GM19468 (cell line): ENCODE data around the gene MCF2L2.

Experiments
- ATAC-seq: cut with Tn5 transposase; IDR thresholded peaks from one replicate; pipeline ENCODE4 v1.9.1; 2021; ENCODE audit warnings: mild to moderate bottlenecking, moderate library complexity, moderate number of reproducible peaks; ENCODE audit not compliant: unreplicated experiment; ENCODE audit errors: extremely low read depth

MCF2L2 gene

DNA sequence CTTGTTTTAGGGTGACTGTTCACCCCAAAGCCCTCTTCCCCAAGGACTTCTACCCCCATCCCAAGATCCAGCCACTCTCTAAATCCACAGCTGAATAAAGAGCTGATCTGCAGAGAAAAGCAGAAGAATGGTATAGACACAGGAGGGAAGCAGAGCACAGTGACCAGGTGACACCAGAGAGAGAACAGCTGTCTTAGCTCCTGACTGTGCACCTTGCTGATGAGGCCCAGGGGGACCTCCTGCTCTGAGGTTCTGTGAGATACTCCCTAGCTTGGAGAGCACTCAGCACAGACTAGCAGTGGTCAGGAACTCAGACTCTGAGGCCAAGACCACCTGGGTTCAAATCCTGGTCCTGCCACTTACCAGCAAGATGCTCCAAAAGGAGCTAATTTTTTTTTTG lies 17.7 kb downstream of the MCF2L2 start:
- no peak for ATAC-seq

DNA sequence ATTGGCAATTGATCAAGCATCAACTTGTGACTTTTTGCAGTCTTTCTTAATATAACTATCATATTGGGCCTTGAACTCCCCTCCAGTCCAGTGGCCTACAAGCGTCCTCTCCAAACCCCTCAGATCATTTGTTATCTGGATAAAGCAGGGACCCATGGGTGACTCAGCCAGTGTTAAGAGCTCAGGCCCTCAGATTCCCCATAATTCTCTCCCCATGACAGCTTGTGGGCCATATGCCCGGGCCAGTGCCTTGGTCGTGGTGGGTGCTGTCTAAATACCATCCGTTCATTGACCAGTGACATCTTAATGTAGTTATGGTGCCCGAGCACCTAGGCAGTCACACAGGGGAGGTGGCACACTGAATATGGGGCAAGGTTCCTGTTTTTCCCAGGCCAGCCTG lies 18.1 kb downstream of the MCF2L2 start:
- ATAC-seq: no peak

DNA sequence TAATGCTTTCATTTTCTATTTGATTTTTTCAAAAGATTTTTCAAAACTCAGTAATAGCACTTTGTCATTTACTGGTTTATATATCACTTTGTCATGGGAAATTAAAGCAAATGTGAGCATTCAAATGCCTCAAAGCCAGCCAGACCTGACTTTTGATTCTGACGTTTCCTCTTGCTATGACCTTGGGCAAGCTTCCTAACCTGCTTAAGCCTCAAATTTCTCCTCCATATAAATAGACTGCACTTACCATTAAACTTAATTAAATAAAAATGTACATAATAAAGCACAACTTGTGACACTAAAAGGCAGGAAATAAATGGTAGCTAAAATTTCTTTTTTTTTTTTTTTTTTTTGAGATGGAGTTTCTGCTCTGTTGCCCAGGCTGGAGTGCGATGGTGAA lies 19.2 kb downstream of the MCF2L2 start:
- no peak for ATAC-seq

DNA sequence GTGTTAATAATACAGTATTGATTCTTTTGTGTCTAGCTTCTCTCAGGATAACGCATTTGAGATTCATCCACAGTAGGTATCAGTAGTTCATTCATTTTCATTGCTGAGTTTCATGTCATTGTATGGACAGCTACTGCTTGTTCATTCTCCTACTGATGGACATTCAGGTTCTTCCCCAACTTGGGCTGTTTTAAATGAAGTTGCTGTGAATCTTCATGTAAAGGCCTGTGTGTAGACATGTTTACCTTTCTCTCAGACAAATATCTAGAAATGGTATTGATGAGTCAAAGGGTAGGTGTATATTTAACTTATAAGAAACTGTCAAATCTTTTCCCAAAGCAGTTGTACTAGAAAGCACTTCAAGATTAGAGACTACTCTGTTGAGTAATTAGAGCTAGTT lies 26.7 kb downstream of the MCF2L2 start:
- ATAC-seq: no peak

DNA sequence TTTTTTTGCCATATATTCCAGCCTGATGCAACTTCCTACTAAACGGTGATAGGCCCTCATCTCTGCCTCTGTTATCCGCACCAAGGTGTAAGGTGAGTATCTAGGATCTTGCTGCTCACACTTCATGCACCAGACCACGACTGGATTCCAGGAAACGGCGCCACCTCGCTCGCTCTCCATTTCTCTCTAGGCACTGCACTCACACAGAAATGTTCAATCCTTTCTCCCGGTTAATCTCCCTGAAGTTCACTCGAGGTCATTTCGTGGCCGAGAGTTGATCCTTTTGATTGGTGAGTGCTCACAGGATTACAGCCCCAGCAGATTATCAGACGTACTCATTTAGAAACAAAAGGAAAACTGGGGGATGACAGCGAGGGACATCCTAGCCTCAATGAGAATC lies 28.1 kb downstream of the MCF2L2 start:
- no peak for ATAC-seq

DNA sequence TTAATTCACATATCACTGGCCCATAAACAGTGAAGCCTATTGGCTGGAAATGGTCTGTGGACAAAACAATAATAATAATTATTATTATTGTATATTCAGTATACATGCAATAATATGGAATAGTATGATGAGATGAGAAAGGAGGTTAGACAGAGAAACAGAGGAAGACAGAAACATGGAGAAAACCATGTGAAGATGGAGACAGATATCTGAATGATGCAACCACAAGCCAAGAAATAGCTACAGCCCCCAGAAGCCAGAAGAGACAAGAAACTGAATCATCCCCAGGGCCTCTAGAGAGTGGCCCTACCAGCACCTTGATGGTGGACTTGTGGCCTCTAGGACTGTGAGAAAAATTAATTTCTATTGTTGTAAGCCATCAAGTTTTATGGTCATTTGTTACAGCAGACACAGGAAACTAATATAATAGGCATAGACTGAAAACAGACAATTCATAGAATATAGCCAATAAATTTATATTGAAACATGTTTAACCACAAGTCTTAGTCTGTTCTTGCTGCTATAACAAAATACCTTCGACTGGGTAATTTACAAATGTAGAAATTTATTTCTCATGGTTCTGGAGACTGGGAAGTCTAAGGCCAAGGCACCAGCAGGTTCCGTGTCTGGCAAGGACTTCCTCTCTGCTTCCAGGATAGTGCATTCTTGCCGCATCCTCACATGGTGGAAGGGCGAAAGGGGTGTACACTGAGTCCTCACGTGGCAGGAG lies 31.6 kb downstream of the MCF2L2 start:
- ATAC-seq: no peak

DNA sequence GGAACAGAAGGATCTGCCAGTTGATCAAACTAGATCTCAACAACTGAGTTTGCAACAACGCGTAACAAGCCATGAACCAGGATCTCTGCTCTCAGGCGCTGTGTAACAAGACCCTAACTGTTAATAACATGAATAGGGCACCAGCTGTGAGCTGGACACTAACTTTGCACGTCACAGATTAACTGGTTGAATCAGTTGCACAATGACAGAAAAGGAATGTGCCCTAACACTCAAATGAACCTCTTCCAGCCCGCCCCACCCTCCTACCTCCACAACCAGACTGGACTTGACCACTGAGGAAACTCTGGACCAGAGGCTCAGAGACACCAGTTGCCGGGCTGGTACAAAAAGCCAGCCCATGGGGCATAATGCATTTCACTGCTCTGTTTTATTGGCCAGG lies 34.3 kb downstream of the MCF2L2 start:
- ATAC-seq: no peak

DNA sequence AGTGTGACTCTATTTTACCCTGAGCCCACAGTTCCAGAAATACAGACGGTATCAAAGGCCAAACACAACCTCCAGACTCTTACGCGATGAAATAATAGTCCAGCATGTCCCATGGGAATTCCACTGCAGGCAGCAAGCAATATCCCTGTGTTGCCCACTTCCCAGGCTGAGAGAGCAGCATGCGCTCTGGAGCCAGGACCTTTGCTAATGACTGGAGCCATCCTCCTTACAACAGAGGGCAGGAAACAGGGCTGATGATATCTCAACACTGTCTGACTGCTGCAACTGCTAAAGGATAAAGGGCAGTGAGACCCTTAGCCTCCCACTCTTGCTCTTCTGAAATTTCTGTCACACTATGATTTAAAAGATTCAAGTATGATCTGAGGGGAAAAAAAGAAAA lies 34.8 kb downstream of the MCF2L2 start:
- no peak for ATAC-seq

DNA sequence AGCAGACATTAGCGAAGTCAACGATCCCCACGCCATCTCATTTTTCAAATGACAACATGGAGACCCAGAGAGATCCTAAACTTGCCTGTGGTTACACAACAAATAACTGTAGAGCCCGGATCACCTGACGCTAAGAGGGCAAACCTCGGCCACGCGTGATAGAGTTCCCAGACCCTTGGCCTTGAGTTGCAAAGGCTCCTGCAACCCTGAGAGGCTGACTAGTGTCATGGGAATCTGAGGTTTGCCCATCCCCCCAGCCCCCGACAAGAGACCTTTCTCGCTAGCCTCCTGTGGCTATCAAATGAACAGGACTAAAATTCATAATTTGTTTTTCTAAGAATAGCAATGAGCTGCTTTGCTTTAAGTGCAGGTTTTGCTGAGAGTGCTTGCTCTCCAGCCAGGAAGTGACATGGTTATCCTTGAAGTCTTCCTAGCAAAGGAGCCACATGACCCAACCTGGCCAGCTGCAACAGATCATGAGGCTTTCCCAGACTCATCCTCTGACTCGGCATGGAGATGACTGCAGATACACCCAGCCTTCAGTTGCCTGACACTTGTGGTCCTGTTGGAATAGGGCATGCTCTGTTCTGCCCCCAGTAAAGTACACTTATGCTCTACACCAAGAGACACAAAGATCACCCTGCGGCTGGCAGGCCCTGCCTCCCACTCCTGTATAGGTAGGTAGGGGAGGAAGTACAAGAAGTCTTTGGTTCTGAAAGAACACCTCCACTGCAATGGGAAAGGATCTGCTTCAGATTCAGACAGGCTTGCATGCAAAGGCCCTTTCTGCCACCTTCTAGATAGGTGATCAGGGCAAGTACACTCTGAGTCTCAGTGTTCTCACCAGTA lies 36.0 kb downstream of the MCF2L2 start:
- no peak for ATAC-seq

DNA sequence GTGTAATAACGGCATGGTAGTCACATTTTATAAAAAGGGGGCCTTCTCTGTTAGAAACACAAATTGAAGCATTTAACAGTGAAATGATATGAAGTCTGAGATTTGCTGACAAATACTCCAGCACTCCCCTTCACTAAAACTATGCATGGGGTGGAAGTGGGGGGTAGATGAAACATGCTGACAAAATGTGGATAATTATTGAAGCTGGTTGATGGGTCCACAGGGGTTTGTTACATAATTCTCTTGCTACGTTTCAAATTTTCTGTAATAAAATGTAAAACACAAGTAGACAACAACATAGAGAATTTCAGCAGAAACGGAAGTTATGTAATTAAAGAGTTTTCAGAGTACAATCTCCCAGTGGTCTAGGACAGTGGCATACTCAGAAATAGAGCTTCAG lies 37.0 kb downstream of the MCF2L2 start:
- ATAC-seq: no peak

DNA sequence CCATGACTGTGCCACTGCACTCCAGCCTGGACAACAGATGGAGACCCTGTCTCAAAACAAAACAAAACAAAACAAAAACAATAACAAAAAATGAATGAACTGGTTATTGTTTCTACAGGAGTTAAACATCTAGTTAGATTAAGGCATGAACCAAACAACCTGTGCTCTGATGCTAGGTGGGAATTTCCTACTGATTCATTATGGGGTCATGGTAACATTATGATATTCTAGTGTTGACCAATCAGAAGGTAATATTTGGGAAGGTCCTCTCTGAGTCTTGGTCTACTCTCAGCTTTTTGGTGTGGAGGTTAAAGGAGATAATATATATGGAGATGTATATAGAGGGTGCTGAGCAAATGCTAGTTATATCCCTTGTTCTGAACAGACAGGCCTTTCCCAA lies 37.6 kb downstream of the MCF2L2 start:
- ATAC-seq: no peak

DNA sequence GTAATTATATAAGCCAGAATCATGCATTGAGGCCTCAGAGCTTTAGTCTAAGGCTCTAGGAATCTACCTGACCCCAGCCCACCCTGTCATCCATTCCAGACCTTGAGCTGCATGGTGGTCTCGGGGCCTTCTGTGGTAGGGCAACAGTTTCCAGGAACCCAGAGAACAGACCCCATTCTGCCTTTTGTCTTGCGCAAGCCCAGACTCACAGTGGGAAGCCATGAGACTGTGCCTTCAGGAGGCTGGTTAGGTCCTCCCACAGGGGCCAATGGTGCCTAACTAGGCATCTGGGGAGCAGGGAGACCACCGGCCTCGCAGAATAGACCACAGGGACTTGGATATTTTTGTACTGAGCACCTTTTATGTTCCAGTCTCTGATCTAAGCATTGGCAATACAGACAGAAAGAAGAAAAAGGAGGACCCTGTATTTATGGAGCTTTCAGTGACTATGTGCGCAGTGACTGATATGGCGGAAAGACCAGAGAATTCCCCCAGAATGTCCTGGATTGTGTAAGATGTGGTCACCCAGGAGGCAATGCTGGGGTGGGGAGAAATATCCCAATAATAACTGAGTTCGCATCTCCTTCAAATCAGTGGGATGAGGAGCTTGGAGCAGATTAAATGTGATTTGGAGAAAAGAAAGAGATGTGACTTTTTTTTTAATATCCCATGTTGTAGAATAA lies 40.1 kb downstream of the MCF2L2 start:
- no peak for ATAC-seq

DNA sequence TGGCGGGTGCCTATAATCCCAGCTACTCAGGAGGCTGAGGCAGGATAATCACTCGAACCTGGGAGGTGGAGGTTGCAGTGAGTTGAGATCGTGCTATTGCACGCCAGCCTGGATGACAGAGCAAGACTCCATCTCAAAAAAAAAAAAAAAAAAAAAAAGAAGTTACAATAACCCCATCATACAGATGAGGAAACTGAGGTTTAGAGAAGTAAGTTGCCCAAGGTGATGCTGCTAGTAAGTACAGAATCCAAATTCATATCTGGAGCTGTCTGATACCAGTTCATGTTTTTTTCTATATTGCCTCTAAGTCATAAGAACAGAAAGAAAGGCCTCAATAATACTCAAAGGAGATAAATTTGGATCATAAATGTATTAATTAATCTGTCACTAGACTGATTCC lies 40.6 kb downstream of the MCF2L2 start:
- ATAC-seq: no peak

DNA sequence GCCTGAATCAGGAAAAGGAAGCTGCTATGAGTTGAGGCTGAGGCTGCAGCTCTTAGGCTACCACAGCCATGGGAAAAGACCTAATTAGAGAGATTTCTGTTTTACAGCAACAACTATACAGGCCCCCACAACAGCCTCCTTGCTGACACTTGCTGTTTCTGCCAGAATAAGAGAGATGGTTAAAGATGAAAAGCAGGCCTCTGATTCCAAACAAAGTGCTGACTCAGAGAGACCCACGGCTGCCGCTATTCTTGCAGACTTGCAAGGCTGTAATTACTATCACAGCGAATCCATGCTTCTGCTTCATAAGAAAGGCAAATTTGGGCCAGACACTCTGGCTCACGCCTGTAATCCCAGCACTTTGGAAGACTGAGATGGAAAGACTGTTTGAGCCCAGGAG lies 41.8 kb downstream of the MCF2L2 start:
- no peak for ATAC-seq

DNA sequence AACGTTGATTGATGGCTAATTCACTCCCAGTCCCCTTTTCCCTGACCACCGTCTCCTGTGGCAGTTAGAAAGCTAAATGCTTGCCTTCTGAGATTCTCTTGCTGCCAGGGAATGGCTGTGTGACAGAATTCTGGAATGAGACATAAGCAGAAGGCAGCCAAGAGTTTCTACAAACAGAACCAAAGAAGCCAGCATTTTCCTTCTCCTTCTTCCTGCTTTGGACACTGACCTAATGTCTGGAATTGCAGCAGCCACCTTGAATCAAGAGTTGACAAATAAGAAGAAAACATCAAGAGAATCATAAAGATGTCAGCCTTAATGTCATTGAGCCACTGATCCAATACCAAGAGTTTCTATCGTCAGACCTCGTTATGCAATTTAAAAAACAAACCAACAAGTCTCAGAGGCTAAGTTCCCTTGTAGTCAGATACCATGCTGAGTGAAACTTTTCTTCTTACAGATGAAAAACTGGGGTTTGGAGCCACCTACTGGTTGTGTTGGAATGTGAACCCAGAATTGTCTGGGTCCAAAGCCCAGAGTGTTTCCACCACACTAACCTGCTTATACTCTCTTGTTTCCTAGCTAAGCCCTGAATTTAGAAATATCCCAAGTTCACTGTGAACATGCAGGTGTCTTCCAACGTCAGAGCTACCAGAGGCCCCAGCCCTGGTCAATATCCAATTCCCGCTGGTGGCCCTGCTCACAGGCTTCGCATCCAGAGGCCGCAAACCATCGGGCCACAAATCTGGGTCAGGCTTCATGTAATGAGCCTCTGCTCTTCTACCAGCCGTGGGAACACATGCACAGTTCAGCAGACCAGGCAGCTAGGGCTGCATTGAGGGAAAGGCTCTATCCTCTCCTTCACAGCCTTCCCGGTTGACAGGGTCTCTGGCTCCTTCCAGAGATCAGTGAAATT lies 42.5 kb downstream of the MCF2L2 start:
- ATAC-seq: no peak

DNA sequence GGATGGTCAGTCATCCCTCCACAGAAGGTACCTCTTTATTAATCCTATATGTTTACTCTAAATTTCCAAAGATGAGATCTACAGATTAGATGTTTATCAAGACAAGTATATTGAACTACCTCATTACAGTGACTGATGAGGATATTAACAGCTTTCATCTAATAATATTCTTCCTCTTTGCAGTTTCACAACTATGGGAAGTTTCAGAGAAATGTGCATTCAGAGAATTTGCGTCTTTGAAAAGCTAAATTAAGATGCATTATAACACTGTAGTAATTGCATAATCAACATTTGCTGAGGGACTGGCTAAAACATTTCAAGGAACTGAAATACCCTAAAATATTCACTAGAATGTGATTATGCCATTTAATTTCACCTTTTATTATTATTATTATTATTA lies 46.7 kb downstream of the MCF2L2 start:
- ATAC-seq: no peak

DNA sequence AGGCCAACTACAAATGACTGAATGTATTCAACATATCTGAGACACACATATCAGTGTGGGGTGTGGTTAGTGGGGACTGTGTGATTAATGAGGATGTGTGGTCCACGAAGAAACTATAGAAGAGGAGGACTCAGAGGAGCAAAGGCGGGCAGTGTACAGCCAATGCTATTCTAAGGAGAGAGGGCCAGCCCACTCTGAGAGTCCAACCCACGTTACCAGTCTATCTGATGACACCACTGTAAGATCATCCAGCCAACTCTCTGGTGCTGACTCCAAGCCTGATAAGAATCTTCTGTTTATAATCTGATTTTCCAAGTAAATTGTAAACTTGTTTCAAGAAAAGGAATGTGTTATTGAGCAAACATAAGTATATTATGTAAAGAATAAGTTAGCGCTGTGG lies 47.2 kb downstream of the MCF2L2 start:
- ATAC-seq: no peak

DNA sequence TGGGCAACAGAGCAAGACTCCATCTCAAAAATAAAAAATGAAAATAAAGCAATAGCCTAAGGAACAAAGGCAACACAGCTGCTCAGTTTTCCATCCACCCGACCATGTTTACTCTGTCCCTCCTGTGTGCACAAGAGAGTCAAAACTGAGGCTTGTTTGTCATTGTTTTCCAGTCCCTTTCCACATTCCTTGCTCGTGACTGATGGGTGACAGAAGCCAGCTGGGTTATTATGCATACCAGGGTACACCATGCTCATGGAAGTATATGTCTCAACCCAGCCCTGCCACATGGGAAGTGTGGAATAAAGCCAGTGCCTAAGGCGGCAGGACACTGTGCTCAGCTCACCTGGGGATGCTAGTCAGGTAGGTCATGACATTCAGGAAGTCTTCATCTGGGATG lies 49.5 kb downstream of the MCF2L2 start:
- no peak for ATAC-seq

DNA sequence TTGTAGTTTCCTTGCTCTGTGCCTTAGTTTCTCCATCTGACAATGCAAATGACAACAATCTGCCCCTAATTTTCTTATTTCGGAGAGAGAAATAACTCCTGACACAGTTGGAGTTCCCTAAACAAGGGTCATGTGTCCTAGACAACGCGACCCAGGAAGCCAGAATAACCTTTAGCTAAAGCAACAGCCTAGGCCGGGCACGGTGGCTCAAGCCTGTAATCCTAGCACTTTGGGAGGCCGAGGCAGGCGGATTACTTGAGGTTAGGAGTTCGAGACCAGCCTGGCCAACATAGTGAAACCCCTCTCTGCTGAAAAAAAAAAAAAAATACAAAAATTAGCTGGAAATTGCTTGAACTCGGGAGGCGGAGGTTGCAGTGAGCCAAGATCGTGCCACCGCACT lies 49.9 kb downstream of the MCF2L2 start:
- no peak for ATAC-seq

DNA sequence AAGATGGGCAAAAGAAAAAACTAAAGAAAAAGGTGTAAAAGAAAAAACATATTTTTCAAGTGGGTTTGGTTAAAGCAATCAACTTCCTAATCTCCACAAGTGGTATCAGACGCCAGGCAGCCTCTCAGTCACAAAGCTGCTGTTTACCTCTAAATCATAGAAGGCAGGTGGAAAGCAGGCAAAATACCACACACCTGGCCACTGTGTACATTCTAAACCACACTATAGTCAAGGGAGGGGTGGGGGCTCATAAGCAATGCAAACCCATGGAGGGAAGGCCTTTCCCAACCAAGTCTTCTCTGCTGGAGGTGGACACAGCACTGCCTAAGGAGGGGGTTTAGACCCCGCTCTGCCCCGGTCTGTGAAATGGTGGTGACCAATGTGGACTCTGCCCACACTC lies 50.4 kb downstream of the MCF2L2 start:
- no peak for ATAC-seq
